HG03354 (cell line): ENCODE results near the gene PARN.

Source experiments
- ATAC-seq: cut with Tn5 transposase; IDR thresholded peaks from one replicate; pipeline ENCODE4 v1.9.1; 2021; ENCODE audit warnings: mild to moderate bottlenecking; ENCODE audit not compliant: unreplicated experiment, poor library complexity, severe bottlenecking

Gene PARN

DNA sequence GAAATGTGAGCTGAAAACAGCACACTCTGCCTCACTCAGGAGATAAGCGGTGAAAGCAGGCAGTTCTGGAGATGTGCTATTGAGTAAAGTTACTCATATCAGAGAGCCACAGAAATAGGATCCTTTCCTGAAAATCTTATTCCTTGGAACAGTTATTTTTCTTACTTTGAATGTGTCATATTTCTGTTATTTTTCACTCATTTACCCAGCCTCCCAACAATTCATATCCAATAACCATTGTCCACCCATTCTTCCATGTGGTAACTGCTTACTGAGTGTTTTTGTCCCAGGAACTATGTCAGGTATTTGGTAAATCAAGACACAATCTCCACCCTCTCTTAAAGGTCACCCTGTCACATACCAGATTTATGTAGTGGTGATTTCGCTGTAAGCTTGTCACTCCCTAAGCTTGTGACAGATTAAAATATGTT lies 144.9 kb downstream of the PARN start:
- ATAC-seq = no peak

DNA sequence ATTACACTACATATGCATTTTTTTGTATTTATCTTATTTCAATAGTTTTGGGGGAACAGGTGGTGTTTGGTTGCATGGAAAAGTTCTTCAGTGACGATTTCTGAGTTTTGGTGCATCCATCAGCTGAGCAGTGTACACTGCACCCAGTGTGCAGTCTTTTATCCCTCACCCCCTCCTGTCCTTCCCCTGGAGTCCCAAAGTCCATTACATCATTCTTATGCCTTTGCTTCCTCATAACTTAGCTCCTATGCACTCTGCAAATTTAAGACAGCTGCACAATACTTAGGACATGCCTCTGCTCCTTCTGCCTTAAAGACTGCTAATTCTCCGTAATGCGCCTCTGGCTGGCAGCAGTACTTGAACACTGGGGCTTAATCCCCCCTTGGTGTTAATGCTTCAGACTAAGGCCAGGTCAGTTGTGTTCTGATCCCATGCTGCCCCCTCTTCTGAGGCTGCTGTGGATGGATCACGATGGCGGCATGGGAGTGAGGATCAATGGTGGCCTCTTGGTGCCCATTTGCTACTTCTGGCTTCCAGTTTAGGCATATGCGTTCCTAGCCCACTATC lies 146.2 kb downstream of the PARN start:
- no peak for ATAC-seq

DNA sequence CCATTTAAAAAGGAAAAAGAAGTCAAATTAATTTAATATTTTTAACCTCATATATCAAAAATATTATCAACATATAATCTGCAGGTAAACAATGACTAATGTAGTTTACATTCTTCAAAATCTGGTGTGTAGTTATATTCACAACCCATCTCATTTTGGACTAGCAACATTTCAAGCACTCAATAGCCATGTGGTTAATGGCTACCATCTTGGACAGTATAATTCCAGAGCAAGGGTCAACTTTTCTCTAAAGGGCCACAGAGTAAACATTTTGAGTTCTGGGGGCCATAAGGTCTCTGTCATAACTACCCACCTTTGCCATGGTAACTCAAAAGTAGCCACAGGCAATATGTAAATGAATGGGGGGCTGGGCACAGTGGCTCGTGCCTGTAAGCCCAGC lies 153.9 kb downstream of the PARN start:
- no peak for ATAC-seq

DNA sequence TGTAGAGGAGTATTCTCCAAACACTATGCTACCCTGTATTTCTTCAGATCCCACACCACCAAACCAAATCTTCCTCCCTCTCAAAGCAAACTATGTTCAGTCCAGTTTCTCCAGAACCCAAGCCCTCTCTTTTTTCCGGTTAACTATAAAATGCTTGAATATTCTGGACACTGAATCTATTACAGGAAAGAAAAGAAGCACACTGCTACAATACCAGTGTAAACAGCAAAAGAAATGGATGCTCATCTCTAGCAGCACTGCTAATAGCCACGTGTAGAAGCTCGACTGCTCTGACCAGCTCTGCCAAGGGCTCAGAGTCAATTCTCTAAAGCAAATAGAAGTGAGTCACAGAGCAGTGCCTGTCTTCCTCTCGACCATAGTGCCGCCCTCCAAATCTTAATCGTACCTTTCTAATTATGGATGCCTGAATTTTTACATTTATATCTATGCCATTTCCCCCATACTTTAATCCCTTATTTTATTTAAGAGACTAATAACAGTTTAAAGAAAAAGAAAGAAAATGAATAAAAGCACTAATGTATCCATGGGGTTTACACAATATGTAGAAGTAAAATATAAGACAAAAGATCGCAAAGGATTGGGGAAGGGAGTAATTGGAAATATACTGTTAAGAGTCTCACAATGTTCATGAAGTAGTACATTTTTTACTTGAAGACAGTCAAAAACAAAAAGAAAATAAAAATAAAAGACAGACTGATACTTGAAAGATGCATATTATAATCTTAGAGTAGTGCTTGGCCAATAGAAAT lies 154.5 kb downstream of the PARN start:
- no peak for ATAC-seq

DNA sequence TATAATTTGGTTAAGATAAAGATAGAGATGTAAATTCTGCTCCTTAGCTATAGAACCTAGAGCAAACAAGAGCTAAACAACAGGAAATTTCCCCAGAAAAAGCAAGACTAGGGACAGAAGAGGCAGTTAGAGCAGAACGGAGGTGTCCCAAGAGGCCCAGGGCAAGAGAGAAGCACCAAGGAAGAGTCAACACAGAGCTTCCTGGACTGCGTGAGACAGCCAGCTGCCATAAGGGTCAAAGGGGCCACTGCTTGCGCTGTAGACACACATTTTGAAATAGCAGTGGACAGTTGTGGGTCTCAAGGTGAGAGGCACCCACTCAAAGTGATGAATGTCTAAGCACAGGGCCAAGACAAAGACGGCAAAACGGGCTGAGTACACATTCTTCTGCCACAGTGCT lies 156.6 kb downstream of the PARN start:
- ATAC-seq = no peak

DNA sequence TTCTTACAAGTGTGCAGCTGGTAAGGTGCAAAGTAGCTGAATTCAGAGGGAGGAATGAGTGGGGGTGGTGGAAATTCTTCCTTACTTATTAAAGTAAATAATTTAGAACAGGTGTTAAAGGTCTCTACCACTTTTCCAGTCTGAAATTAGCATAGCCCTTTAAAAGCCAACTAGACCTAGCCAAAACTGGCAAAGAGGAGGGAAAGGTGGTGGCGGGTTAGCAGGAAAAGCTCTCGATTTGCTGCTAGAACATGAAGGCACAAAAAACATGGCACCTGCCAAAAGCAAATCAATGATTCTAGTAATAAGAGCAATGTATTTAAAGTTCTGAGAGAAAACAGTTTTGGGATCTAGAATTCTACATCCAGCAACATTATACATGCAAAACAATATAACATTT lies 157.7 kb downstream of the PARN start:
- ATAC-seq = no peak

DNA sequence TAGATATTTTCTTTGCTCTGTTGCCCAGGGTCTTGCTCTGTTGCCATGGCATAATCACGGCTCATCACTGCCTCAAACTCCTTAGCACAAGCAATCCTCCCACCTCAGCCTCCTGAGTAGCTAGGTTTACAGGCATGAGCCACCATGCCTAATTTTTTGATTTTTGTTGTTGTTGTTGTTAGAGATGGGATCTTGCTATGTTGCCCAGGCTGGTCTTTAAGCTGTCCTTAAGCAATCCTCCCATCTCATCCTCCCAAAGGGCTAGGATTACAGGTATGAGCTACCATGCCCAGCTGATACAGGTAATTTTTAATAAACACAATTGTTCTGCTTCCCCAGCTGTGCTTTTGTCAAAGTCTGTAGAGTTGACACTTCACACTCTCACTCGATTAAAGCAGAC lies 159.3 kb downstream of the PARN start:
- ATAC-seq = no peak

DNA sequence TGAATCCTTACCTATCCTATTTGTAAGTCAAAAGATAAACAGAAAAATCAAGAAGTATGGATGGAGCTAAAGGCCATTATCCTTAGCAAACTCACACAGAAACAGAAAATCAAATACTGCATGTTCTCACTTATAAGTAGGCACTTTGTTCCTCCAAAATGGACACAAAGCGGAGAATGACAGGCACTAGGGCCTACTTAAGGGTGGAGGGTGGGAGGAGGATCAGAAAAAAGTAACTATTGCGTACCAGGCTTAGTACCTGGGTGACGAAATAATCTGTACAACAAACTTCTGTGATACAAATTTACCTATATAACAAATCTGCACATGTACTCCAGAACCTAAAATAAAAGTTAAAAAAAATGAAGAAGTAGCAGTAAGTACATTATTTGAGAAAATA lies 164.3 kb downstream of the PARN start:
- ATAC-seq = no peak

DNA sequence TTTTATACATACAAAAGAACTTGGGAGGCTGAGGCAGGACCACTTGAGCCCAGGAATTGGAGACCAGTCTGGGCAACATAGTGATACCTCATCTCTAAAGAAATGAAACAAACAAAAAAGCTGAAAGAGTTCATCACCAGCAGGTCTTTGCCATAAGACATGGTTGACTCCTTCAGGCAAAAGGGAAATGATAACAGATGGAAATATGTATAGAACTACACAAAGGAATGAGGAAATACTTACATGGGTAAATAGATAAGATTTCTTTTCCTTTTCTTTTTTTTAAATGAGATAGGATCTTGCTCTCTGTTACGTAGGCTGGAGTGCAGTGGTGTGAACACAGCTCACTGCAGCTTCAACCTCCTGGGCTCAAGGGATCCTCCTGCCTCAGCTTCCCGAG lies 165.3 kb downstream of the PARN start:
- no peak for ATAC-seq

DNA sequence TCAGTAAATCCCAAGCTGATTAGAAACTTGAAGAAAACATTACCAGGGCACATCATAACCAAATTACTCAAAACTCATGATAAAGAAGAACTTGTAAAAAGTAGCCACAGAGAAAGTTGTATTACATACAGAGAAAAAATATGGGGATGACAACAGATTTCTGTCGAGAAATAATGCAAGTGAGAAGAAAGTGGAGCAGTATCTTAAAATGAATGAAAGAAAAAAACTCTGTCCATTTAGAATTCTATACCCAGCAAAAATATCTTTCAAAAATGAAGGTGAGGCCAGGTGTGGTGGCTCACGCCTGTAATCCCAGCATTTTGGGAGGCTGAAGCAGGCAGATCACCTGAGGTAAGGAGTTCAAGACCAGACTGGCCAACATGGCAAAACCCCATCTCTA lies 165.9 kb downstream of the PARN start:
- ATAC-seq = no peak

DNA sequence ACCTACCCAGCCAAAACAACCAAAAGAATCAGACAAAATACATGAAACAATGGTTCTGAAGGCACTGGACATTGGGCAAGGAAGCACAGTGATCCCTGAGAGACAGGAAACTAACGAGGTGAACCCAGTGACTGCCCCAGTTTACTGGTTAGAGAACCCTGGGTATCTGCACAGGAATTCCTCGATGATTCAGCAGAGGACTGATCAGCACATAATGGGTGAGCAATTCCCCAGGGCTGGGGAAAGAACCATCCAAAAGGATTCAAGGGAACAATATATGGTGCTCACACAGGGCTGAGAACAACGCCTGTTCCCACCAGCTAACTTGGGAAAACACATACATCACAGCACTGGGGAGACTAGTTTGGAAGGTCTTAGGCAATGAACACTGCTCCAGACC lies 167.2 kb downstream of the PARN start:
- no peak for ATAC-seq

DNA sequence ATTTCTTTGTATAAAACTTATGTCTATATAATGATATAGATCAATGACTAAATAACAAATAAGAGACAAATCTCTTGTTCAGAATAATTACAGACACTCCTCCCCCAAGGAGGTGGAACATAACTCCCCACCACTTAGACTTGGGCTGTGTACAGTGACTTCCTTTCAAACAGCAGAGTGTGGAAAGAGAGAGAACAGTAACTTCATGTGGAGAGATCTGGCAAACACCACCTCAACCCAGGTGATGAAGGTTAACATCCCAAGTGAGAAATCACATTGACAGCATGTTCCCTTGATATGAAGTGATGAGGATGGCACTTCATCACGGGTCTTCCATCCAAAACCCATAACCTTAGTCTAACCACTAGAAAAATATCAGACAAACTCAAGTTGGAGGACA lies 169.3 kb downstream of the PARN start:
- ATAC-seq = no peak

DNA sequence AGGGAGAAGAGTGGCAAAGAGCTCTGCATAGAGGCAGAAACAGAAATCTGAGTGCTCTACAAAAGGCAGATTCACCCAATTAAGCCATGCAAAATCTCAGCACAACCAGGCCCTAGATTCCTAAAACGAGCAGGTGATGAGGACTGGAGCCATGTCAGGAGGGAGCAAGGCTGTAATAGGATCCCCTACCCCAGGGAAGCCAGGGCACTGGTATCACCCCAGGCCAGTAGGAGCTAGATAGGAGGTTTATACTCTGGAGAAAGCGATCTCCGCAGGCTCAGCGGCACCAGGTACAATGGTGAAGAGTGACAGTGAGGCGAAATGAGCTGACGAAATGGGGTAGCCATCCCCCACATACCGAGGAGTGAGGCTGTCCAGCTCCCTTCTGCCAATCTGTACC lies 171.5 kb downstream of the PARN start:
- no peak for ATAC-seq

DNA sequence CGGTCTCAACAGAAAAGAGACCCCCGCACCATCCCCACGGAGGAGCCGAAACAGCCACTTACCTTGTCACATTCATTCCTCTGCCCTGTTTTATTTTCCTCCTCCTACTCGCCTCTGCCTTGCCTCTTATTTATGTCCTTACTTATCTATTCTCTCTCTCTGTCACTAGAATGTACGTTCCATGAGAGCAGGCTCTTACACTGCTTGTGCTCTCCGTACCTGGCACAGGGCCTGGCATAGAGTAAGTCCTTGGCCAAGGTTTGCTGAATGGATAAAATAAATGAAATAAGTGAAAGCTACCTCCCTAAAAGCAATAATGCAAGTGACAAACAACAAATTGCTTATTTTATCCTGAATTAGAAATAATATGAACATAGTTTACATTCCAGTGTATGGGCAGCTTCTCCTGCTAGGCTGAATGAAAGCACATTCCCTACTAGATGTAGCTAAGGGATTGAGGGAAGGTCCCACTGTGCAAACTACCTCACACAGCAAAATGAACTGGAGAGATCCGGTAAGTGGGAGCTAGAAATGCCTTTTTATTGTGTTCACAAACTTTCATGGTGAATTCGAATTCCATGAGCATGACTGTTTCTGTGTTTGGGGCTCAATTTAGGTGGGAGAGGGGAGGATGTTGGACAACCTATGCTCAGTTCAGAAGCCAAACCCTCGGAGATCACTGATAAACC lies 173.1 kb downstream of the PARN start:
- ATAC-seq = no peak

DNA sequence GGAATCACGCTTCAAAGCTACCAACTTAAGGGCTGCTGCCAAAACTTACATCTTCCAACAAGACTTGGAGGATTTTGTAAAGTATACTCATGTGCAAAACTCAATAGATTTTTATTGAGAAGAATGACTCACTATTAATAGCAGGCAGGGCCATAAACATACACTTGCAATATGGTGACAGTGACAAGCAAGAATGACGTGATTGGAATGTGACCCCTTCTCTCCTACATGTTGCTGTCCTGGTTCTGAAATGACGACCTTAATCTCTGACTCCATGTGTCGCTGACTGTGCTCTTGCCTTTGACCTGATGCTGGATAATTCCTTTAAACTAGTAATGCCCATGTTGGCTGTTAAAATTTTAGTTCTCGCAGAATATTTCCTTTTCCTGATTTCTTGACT lies 174.5 kb downstream of the PARN start:
- ATAC-seq = no peak

DNA sequence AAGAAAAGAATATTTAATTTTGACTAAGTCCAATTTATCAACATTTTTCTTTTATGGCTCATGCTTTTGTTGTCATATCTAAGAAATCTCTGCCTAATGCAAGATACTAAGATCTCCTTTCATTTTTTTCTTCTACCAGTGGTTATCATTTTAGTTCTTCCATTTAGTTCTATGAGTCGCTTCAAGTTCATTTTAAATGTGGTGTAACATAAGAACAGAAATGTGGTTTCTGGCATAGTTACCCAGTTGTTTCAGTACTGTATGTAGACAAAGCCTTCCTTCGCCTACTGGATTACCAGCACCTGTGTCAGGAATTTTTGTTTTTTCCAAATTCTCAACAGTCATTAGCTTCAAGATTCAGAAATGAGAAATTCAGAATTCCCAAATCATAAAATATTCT lies 175.7 kb downstream of the PARN start:
- no peak for ATAC-seq

DNA sequence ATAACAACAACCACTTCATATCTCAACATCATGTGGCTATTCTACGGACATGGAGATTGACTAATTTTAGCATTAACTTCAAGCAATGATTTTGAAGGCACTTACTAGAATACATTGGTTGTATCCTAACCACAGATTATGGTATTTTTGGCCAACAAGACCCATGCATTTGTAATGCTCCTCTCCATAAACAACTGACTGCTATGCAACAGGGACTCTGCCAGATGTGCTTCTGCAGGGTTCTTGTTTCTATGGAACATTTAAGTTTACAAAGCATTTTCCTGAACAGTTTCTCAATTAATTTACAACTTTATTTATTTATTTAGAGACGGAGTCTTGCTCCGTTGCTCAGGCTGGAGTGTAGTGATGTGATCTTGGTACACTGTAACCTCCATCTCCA lies 178.0 kb downstream of the PARN start:
- ATAC-seq = no peak

DNA sequence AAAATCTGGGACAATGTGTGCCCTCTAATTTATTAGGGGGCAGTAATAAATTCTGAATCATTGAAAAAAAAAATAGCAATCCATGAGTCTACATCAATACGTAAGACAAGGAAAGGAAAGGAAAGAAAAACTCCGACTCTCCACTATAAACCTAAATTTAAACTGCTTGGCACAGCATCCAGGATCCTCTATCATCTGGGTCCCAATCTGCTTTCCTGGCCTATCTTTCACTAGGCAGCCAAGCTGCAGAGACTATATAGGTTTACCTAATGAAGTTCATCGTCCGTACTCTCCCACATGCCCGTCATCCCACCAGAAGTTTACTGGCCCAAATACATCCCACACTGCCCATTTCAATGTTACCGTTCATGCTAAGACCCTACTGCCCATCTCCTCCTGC lies 179.2 kb downstream of the PARN start:
- no peak for ATAC-seq

DNA sequence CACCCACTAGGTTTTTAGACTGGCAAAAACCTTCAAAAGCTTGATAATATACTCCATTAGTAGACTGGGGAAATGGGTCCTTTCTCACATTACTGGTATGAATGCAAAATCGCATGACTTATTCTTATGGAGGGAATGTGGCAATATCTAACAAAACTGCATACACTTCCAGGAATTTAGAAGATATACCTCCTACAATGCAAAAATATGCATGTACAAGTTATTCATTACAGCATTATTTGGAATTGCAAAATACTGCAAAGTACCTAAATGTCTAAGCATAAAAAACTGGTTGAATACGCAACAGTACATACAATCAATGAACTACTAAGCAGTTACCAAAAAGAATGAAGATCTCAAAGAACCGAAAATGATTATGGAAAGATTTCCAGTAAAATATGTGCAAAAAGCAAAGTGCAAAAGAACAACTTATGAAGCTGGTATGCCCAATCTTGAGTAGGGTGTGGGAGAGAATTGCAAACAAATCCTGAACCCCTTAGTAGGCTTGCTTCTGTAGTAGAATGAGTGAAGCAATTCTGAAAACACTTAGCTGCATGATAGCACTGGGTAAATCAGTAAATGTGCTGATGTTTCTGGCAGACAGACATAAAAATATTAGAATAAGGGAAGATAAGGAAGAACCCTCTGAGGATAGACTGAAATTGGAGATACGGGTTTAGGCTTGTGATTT lies 180.1 kb downstream of the PARN start:
- ATAC-seq = no peak

DNA sequence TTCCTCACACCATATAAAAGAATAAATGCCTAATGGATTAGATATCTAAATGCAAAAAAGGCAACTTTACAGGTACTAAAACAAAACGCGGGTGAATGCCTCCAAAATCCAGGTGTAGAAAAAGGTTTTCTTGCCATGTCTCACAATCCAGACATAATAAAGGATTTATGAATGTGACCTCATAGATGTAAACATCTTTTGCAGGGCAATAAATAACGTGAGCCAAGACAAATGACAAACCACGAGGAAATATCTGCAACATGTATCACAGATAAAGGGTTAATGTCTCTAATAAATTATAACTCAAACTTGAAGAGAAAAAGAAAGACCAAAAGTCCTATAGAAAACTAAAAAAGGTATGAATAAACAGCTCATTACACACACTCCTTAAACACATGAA lies 180.7 kb downstream of the PARN start:
- no peak for ATAC-seq

DNA sequence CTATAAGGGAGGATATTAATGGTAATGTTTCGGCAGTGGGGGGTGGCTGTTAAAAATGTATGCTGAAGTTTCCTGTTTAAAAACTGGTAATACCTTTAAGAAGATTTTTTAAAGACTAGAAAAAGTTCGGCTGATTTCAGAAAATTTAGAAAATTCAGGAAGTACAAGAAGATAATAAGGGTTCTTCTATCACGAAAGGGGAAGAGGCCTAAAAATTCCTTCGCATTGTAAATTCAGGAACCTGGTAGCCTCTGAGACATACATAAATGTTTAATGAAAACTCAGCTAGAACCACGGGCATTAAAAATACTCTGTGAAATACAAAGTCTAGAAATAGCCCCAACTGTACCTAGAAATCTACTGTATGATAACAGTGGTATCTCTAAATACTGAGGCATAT lies 181.2 kb downstream of the PARN start:
- ATAC-seq = no peak
